K562 (cell line): ENCODE data around the gene BRD7. TPM values are rescaled to one million over a fixed set of nuclear protein-coding genes. Genes with fewer than 3 reads are reported as not detected.

Experiments
- ATAC-seq: fragments of 200-7000 bp; cut with Tn5 transposase; 3 replicates; pipeline ENCODE4 v1.9.1; 2020; ENCODE audit warnings: moderate library complexity
- BruUV-seq: library from RNA; stranded (reverse); fragments of 400-500 nt; replicated peaks from 2 replicates; lab custom pipeline; 2021; lab: Mats Ljungman, UMichigan
- CTCF ChIA-PET: fragments of 300-600 bp; formaldehyde crosslinking; extraction: SDS; loops from one replicate; lab custom pipeline; 2021; ENCODE audit warnings: low intra/inter-chr PET ratio; lab: Yijun Ruan, JAX
- POLR2A ChIA-PET: fragments of 300-600, 350-650 bp; sonication (Branson Sonifier 250); formaldehyde crosslinking; extraction: SDS; loops from one replicate; lab custom pipeline; 2021; ENCODE audit warnings: antibody characterized with exemption, inconsistent platforms; lab: Yijun Ruan, JAX
- DNase-seq, 4 experiments: peaks; one replicate each; pipeline versions ENCODE4 v3.0.0 to v3.0.0-alpha.2; 2011 to 2018; ENCODE audit warnings: low spot score in 3 of 4, mixed read lengths in 3 of 4; ENCODE audit errors: extremely low read depth in 1 of 4
- FAIRE-seq: peaks from 2 replicates; lab custom pipeline; 2011; peaks lifted over from hg19 to GRCh38; lab: Jason Lieb, UNC
- H2AFZ ChIP-seq: 2 replicates; pipeline ENCODE4 v1.6.0; 2011; ENCODE audit warnings: low read depth, low read length, control low read depth, inconsistent platforms
- H3K27ac ChIP-seq: fragments of 200-600 bp; 3 replicates; pipeline ENCODE4 v1.8.0; 2011; ENCODE audit warnings: low read depth, mild to moderate bottlenecking, control low read depth, inconsistent platforms, low read length, moderate library complexity, mixed read lengths; ENCODE audit errors: extremely low read depth
- H3K27me3 ChIP-seq, 2 experiments: fragments of 300-600 bp in 1 of 2; 2 replicates in 1 of 2; 3 replicates in 1 of 2; pipeline versions ENCODE4 v1.6.0 to v1.8.0; 2011; ENCODE audit warnings: inconsistent platforms in 2 of 2, low read length in 2 of 2, mild to moderate bottlenecking in 1 of 2, mixed read lengths in 1 of 2, moderate library complexity in 1 of 2; ENCODE audit not compliant: control insufficient read depth in 2 of 2, insufficient read depth in 2 of 2
- H3K36me3 ChIP-seq: fragments of 300-600 bp; 3 replicates; pipeline ENCODE4 v1.8.0; 2011; ENCODE audit warnings: mild to moderate bottlenecking, low read length, inconsistent platforms; ENCODE audit not compliant: control insufficient read depth, insufficient read depth
- H3K4me1 ChIP-seq, 2 experiments: fragments of 200-600 bp in 1 of 2; replicated peaks in 1 of 2; 2 replicates in 1 of 2; 3 replicates in 1 of 2; pipeline versions ENCODE4 v1.5.1 to v1.8.0; 2011; ENCODE audit warnings: inconsistent platforms in 2 of 2, low read length in 2 of 2, mild to moderate bottlenecking in 1 of 2, mixed read lengths in 1 of 2, moderate library complexity in 1 of 2; ENCODE audit not compliant: control insufficient read depth in 2 of 2, insufficient read depth in 2 of 2
- H3K4me2 ChIP-seq: 2 replicates; pipeline ENCODE4 v1.6.1; 2011; ENCODE audit warnings: low read length, control low read depth, inconsistent platforms, mixed read lengths; ENCODE audit not compliant: insufficient read depth
- H3K4me3 ChIP-seq: fragments of 200-600 bp; sonication (generic), shearing (Covaris generic); 2 replicates; pipeline ENCODE4 v1.5.1; 2016; ENCODE audit warnings: control low read depth, inconsistent platforms
- H3K79me2 ChIP-seq: fragments of 200-600 bp; 3 replicates; pipeline ENCODE4 v1.8.0; 2011; ENCODE audit warnings: low read length, inconsistent platforms; ENCODE audit not compliant: control insufficient read depth, insufficient read depth
- H3K9ac ChIP-seq, 2 experiments: 2 replicates each; pipeline versions ENCODE4 v1.6.0 to v1.6.1; 2011; ENCODE audit warnings: low read depth in 2 of 2, low read length in 2 of 2, control low read depth in 1 of 2, inconsistent platforms in 1 of 2, mild to moderate bottlenecking in 1 of 2, mixed read lengths in 1 of 2; ENCODE audit not compliant: insufficient read depth in 1 of 2
- H3K9me1 ChIP-seq: one replicate; pipeline ENCODE4 v1.6.0; 2011; ENCODE audit warnings: inconsistent platforms, mild to moderate bottlenecking, low read length, moderate library complexity; ENCODE audit not compliant: control insufficient read depth, insufficient read depth
- H3K9me3 ChIP-seq: replicated peaks from 2 replicates; pipeline ENCODE4 v1.5.1; 2011; ENCODE audit warnings: low read depth, low read length, inconsistent platforms; ENCODE audit not compliant: control insufficient read depth, insufficient read depth
- H4K20me1 ChIP-seq: replicated peaks from 2 replicates; pipeline ENCODE4 v1.6.1; 2011; ENCODE audit warnings: low read length, inconsistent platforms, mixed read lengths; ENCODE audit not compliant: control insufficient read depth, insufficient read depth
- BCOR ChIP-seq: fragments of 450-650 bp; IDR thresholded peaks from 2 replicates; pipeline ENCODE4 v1.6.1; 2016
- ETS1 ChIP-seq: conservative IDR thresholded peaks from 2 replicates; pipeline ENCODE4 v1.6.1; 2011; ENCODE audit warnings: low read depth, mild to moderate bottlenecking, low read length; ENCODE audit not compliant: control insufficient read depth
- POLR2G ChIP-seq: fragments of 200-400 bp; formaldehyde crosslinking; IDR thresholded peaks from 2 replicates; pipeline ENCODE4 v1.6.1; 2017; ENCODE audit warnings: low read depth, mild to moderate bottlenecking, antibody characterized with exemption, low read length, moderate library complexity
- ZNF518B ChIP-seq: fragments of 250-450 bp; sonication (Bioruptor Pico); IDR thresholded peaks from 2 replicates; pipeline ENCODE4 v1.5.0; 2021; ENCODE audit warnings: mild to moderate bottlenecking, moderate library complexity
- WGBS: fragments of 100-300 bp; shearing (Covaris generic); methylation state at CpG from one replicate; pipeline ENCODE4 v1.1.6; 2016; ENCODE audit warnings: low coverage, mixed read lengths; ENCODE audit not compliant: insufficient coverage; ENCODE audit errors: missing lambda C conversion rate; 5-methylcytosine and 5-hydroxymethylcytosine counted together
- in situ Hi-C: fragments of 300-500 bp; cut with MboI; formaldehyde crosslinking; loops from 4 replicates; pipeline ENCODE4 v1.15.0; 2018; ENCODE audit warnings: inconsistent platforms, mixed read lengths
- intact Hi-C: fragments of 100-400 bp; cut with micrococcal nuclease; formaldehyde crosslinking; loops from 2 replicates; pipeline ENCODE4 v1.14.2; 2022
- polyA plus RNA-seq, 8 experiments: library from polyadenylated mRNA; depleted of rRNA in 4 of 8; stranded (reverse) in 5 of 8; unstranded in 3 of 8; fragments of >200 nt; fragmentation: Nextera tagmentation in 2 of 8; fragmentation: Illumina TruSeq in 1 of 8; extraction: Ambion mirVana in 2 of 8; extraction: Trizol in 1 of 8; gene quantifications; 2 replicates each; pipeline versions ENCODE4 v1.2.1 to v1.2.3, GENCODE V29; 2011 to 2014; ENCODE audit warnings: inconsistent platforms in 1 of 8, missing spikeins in 1 of 8
- total RNA-seq, 7 experiments: library from RNA; depleted of rRNA in 6 of 7; stranded (reverse); fragments of >200 nt in 6 of 7; fragmentation: Illumina TruSeq in 2 of 7; extraction: Trizol in 2 of 7; gene quantifications; 2 replicates each; pipeline versions ENCODE4 v1.2.1 to v1.2.3, GENCODE V29; 2011 to 2021; ENCODE audit warnings: low replicate concordance in 1 of 7

BRD7 gene
- total and polyA plus RNA-seq, 9 of the 15 experiments (the other 6 are each of a cell fraction or from before 2014, with no cell fraction given), result 20.6 to 101 (median 68.7) TPM

- no TSS peak for BruUV-seq
- H3K9me1 ChIP-seq, result no peaks in the 10 kb centered on the region
- ChIA-PET CTCF (no interaction called here), POLR2A (interaction anchor here (1.9 kb wide), 1 partner anchor 15 kb away, joined by 4 read pairs; no protein-coding TSS in a partner anchor)
- H3K27ac ChIP-seq, result no peak overlapping the region
- intact Hi-C loops, result no loop called here
- no peaks in the 10 kb centered on the region for H3K79me2 ChIP-seq
- no peak for ATAC-seq
- no peak overlapping the region for H3K4me2 ChIP-seq
- peaks cover 92% of the 10 kb centered on the region; the same call in 2 of the 3 replicates for H3K36me3 ChIP-seq
- in situ Hi-C loops, result no loop called here
- no peak for DNase-seq
- H3K4me1 ChIP-seq, result peaks cover 0 to 34% of the 10 kb centered on the region in 2 experiments; a peak in 2 of 5 replicates
- TF ChIP-seq BCOR, result peak; percentile 47; the same call in 1 of the 2 replicates
- no peak for TF ChIP-seq ETS1
- peak; percentile 41 for TF ChIP-seq POLR2G
- no peak for TF ChIP-seq ZNF518B (CRISPR knock-in tag)
- 97% methylated on average over 14 of the region's 20 CpGs for WGBS
- no peak for FAIRE-seq
- no peaks in the 10 kb centered on the region for H3K27me3 ChIP-seq
- no peak overlapping the region for H2AFZ ChIP-seq
- no peaks in the 10 kb centered on the region for H3K9me3 ChIP-seq
- no peak overlapping the region for H3K4me3 ChIP-seq
- peaks cover under 1% of the 10 kb centered on the region; the same call in 1 of the 2 replicates for H4K20me1 ChIP-seq
- peak overlapping the region in 1 of 2 experiments; percentile 35; a peak in 1 of 4 replicates for H3K9ac ChIP-seq
Measured at GRCh38 chr16:50293994-50294855, 74.6 kb downstream of the BRD7 start.
